ENCODE measurements around the gene ADGRF4. TPM values are rescaled to one million over a fixed set of nuclear protein-coding genes. Genes with fewer than 3 reads are reported as not detected.

ADGRF4 gene
- total RNA-seq, 1 donor from 2014 or later, result 2.6 TPM

DNA sequence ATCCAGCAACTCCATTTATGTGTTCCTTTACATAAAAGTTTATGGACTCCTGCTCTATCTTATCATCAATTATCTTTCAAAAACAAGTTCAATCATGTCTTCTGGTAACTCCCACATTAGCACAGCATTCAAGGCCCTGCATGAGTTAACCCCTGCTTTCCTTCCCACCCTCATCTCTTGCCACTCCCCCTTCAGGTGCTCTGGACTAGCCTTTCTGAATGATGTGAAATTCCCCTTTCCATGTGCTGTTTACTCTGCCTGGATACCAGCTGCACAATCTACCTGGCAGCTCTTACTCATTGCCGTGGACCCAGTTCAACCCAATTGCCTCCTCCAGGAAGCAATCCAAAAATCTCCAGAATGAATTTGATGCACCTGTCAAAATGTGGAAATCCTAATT lies 11.9 kb downstream of the ADGRF4 start:
- TF ChIP-seq, protein P1, sequence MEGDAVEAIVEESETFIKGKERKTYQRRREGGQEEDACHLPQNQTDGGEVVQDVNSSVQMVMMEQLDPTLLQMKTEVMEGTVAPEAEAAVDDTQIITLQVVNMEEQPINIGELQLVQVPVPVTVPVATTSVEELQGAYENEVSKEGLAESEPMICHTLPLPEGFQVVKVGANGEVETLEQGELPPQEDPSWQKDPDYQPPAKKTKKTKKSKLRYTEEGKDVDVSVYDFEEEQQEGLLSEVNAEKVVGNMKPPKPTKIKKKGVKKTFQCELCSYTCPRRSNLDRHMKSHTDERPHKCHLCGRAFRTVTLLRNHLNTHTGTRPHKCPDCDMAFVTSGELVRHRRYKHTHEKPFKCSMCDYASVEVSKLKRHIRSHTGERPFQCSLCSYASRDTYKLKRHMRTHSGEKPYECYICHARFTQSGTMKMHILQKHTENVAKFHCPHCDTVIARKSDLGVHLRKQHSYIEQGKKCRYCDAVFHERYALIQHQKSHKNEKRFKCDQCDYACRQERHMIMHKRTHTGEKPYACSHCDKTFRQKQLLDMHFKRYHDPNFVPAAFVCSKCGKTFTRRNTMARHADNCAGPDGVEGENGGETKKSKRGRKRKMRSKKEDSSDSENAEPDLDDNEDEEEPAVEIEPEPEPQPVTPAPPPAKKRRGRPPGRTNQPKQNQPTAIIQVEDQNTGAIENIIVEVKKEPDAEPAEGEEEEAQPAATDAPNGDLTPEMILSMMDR (IDR thresholded peaks at IDR 0.05; ENCODE audit: unreplicated experiment), result no peak
- no peak for DNase-seq (ENCODE audit: low spot score, unreplicated experiment)
- Mint-ChIP-seq H3K4me1 (ENCODE audit: low read depth) (peaks cover 7% of the 10 kb centered on the region), H3K36me3 (ENCODE audit: insufficient read depth) (no peaks in the 10 kb centered on the region), H3K27ac (no peak overlapping the region), H3K27me3 (no peaks in the 10 kb centered on the region), H3K9me3 (ENCODE audit: low read depth) (peaks cover 2% of the 10 kb centered on the region), H3K4me3 (ENCODE audit: low read depth) (no peak overlapping the region)

DNA sequence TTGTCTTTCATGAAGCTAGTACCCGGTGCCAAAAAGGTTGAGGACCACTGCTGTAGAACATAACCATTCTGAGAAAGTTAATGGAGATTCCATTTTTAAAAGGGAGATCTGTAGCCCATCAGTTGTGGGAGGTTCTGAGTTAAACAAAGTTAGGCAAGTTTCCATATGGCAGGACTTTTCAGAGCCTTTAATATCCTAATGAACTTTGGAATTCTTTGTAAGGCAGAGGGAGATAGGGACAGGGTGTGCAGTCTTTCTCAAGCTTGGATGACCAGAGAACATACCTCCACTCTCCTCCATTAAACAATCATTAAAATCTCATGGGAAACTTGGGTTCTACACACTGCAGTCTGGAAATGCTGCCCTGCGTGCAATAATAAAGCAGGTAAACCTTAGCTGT lies 14.8 kb downstream of the ADGRF4 start:
- no peaks in the 10 kb centered on the region for H3K27me3 Mint-ChIP-seq

DNA sequence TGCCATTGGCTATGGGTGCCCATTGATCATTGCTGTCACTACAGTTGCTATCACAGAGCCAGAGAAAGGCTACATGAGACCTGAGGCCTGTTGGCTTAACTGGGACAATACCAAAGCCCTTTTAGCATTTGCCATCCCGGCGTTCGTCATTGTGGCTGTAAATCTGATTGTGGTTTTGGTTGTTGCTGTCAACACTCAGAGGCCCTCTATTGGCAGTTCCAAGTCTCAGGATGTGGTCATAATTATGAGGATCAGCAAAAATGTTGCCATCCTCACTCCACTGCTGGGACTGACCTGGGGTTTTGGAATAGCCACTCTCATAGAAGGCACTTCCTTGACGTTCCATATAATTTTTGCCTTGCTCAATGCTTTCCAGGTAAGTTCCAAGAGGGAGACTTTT lies 16.4 kb downstream of the ADGRF4 start:
- no peak for DNase-seq (ENCODE audit: low spot score, unreplicated experiment)
- H3K27me3 Mint-ChIP-seq, result no peaks in the 10 kb centered on the region
- no peak overlapping the region for H3K4me3 Mint-ChIP-seq (ENCODE audit: low read depth)
- H3K9me3 Mint-ChIP-seq (ENCODE audit: low read depth), result peaks cover 5% of the 10 kb centered on the region
- TF ChIP-seq, protein P1 (IDR thresholded peaks at IDR 0.05; ENCODE audit: unreplicated experiment), result no peak
- no peaks in the 10 kb centered on the region for H3K36me3 Mint-ChIP-seq (ENCODE audit: insufficient read depth)
- H3K4me1 Mint-ChIP-seq (ENCODE audit: low read depth), result peaks cover 5% of the 10 kb centered on the region
- H3K27ac Mint-ChIP-seq, result no peak overlapping the region

More for the DNA sequence above, 14.8 kb downstream of the ADGRF4 start:
- no peak overlapping the region for H3K4me3 Mint-ChIP-seq (ENCODE audit: low read depth)
- H3K9me3 Mint-ChIP-seq (ENCODE audit: low read depth), result peaks cover 2% of the 10 kb centered on the region
- peaks cover 7% of the 10 kb centered on the region for H3K4me1 Mint-ChIP-seq (ENCODE audit: low read depth)
- no peaks in the 10 kb centered on the region for H3K36me3 Mint-ChIP-seq (ENCODE audit: insufficient read depth)
- TF ChIP-seq, protein P1 (IDR thresholded peaks at IDR 0.05; ENCODE audit: unreplicated experiment), result no peak
- H3K27ac Mint-ChIP-seq, result no peak overlapping the region
- no peak for DNase-seq (ENCODE audit: low spot score, unreplicated experiment)

DNA sequence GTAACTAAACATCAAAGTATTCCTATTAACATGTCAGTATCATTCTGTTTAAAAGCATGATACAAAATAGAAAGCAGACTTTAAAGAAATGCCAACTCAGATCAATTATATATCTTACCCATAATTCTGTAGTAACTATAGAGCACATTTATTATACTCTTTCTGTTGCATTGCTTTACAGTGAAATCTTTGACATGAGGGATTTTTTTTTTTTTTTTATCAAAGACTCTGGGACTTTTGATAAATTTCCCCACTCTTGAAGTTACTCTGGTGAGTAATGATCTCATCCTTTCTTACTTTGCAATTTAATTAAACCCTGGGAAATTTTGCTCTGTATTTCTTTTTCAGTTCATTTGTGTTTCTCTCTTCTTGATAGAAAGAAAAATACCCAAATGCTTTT lies 17.4 kb downstream of the ADGRF4 start:
- Mint-ChIP-seq H3K27me3 (no peaks in the 10 kb centered on the region), H3K4me3 (ENCODE audit: low read depth) (no peak overlapping the region), H3K36me3 (ENCODE audit: insufficient read depth) (no peaks in the 10 kb centered on the region), H3K4me1 (ENCODE audit: low read depth) (peaks cover 2% of the 10 kb centered on the region), H3K9me3 (ENCODE audit: low read depth) (peaks cover 5% of the 10 kb centered on the region), H3K27ac (no peak overlapping the region)
- TF ChIP-seq, protein P1 (IDR thresholded peaks at IDR 0.05; ENCODE audit: unreplicated experiment), result no peak
- no peak for DNase-seq (ENCODE audit: low spot score, unreplicated experiment)

DNA sequence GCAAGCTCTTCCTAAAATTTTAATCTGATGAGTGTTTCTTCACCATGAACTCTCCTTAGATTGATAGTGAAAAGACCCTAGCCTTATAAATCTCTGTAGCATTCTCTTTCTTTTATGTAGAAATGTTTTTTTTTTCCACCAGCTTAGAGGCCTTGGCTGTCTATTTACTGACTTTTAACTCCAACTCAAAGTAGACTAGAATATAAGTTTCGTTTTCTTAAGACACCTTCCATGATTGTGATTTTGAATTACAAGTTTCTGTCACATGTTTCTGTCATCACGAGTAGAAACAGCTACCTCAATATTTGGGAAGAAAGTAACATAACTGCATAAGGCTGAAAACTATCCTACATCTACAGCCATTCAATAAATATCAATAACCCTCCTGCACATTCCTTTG lies 17.8 kb downstream of the ADGRF4 start:
- H3K9me3 Mint-ChIP-seq (ENCODE audit: low read depth), result peaks cover 5% of the 10 kb centered on the region
- H3K4me1 Mint-ChIP-seq (ENCODE audit: low read depth), result peaks cover 2% of the 10 kb centered on the region
- DNase-seq (ENCODE audit: low spot score, unreplicated experiment), result no peak
- H3K36me3 Mint-ChIP-seq (ENCODE audit: insufficient read depth), result no peaks in the 10 kb centered on the region
- no peak overlapping the region for H3K27ac Mint-ChIP-seq
- TF ChIP-seq, protein P1 (IDR thresholded peaks at IDR 0.05; ENCODE audit: unreplicated experiment), result no peak
- no peaks in the 10 kb centered on the region for H3K27me3 Mint-ChIP-seq
- H3K4me3 Mint-ChIP-seq (ENCODE audit: low read depth), result no peak overlapping the region

All from progenitor cell of endocrine pancreas (in vitro differentiated cells).